ENCODE measurements around the gene DUS4L. TPM values are rescaled to one million over a fixed set of nuclear protein-coding genes. Genes with fewer than 3 reads are reported as not detected.

Gene DUS4L
- total RNA-seq, 1 experiment from 2014 or later = 9.1 TPM

- DNase-seq (ENCODE audit: low read depth, low spot score) = no peak
- Histone ChIP-seq H3K4me1 (ENCODE audit: control insufficient read depth, insufficient read depth, low read length) (no peaks in the 10 kb centered on the region), H3K36me3 (ENCODE audit: control insufficient read depth, insufficient read depth, low read length) (no peaks in the 10 kb centered on the region), H3K27me3 (ENCODE audit: control insufficient read depth, insufficient read depth, low read length) (no peaks in the 10 kb centered on the region), H3K27ac (ENCODE audit: low read length) (no peak overlapping the region), H3K9me3 (ENCODE audit: control insufficient read depth, insufficient read depth, low read depth, low read length) (no peaks in the 10 kb centered on the region), H3K4me3 (ENCODE audit: low read depth in 2 of 2, low read length in 2 of 2) (no peak overlapping the region)
- intact Hi-C loops (cut with micrococcal nuclease; ENCODE audit: unreplicated experiment) (no loop called here), in situ Hi-C loops (cut with HindIII; ENCODE audit: low pct_unique_long_range_greater_than_20kb, low sequenced_read_pairs) (no loop called here)
- no peak for ATAC-seq
- POLR2A ChIA-PET = no interaction called here
- BruUV-seq (replicated peaks) = no TSS peak
- CTCF ChIA-PET = no interaction called here
- TF ChIP-seq, protein P1, sequence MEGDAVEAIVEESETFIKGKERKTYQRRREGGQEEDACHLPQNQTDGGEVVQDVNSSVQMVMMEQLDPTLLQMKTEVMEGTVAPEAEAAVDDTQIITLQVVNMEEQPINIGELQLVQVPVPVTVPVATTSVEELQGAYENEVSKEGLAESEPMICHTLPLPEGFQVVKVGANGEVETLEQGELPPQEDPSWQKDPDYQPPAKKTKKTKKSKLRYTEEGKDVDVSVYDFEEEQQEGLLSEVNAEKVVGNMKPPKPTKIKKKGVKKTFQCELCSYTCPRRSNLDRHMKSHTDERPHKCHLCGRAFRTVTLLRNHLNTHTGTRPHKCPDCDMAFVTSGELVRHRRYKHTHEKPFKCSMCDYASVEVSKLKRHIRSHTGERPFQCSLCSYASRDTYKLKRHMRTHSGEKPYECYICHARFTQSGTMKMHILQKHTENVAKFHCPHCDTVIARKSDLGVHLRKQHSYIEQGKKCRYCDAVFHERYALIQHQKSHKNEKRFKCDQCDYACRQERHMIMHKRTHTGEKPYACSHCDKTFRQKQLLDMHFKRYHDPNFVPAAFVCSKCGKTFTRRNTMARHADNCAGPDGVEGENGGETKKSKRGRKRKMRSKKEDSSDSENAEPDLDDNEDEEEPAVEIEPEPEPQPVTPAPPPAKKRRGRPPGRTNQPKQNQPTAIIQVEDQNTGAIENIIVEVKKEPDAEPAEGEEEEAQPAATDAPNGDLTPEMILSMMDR (IDR thresholded peaks at IDR 0.05) = no peak
- no peak for TF ChIP-seq TCF7L2 (IDR thresholded peaks at IDR 0.05; ENCODE audit: low read depth, low read length)
Measured at GRCh38 chr7:107627002-107627401, 63.2 kb downstream of the DUS4L start.

Other genes with a start within 250 kb of the DUS4L start
- gene GPR22, start 93.9 kb upstream of the DUS4L start, total RNA-seq (2021; ENCODE audit: unreplicated experiment) = not detected
- 29.1 TPM for gene COG5, start 51 bp upstream of the DUS4L start, total RNA-seq (2021; ENCODE audit: unreplicated experiment)
- gene BCAP29, start 16.3 kb downstream of the DUS4L start, total RNA-seq (2021; ENCODE audit: unreplicated experiment) = 71.7 TPM
- gene SLC26A4, start 96.9 kb downstream of the DUS4L start, total RNA-seq (2021; ENCODE audit: unreplicated experiment) = 0.05 TPM
- 34.7 TPM for gene CBLL1, start 180.2 kb downstream of the DUS4L start, total RNA-seq (2021; ENCODE audit: unreplicated experiment)
- 0.36 TPM for gene SLC26A3, start 239.3 kb downstream of the DUS4L start, total RNA-seq (2021; ENCODE audit: unreplicated experiment)